Measurements from ENCODE around the gene KRTAP9-9. TPM values are rescaled to one million over a fixed set of nuclear protein-coding genes. Genes with fewer than 3 reads are reported as not detected.
"Not testable (repeated sequence)": the region's sequence is repeated elsewhere in the genome, so short reads cannot be mapped to it uniquely, and the experiment has no call there.

Gene KRTAP9-9
- total RNA-seq: not detected
- long read RNA-seq: 0 reads

DNA sequence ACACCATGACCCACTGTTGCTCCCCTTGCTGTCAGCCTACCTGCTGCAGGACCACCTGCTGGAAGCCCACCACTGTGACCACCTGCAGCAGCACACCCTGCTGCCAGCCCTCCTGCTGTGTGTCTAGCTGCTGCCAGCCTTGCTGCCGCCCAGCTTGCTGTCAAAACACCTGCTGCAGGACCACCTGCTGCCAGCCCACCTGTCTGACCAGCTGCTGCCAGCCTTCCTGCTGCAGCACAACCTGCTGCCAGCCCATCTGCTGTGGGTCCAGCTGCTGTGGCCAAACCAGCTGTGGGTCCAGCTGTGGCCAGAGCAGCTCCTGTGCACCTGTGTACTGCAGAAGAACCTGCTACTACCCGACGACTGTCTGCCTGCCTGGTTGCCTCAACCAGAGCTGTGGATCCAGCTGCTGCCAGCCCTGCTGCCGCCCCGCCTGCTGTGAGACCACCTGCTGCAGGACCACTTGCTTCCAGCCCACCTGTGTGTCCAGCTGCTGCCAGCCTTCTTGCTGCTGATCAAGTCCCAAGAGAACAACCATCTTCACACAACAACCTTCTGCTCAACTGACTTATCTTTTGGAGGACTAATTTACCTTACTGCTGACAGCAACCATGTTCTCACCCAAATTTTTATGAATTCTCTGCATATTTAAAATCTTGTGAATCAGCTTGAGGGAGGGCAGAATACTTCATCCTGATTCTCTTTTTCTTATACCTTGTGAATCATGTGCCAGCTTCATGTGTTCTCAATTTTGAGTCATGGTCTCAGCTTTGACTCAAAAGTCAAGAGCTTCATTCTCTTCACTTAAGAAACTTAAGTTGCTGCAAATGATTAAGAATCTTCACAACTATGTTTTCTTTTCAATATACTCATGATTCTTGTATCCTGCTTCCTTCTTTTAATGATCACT is at the start of gene KRTAP9-9:
TSS of gene KRTAP9-9 (plus strand) at position 4 of the 910 bp plus-strand sequence.
- not testable (repeated sequence) for DNase-seq (ENCODE audit: low spot score)

DNA sequence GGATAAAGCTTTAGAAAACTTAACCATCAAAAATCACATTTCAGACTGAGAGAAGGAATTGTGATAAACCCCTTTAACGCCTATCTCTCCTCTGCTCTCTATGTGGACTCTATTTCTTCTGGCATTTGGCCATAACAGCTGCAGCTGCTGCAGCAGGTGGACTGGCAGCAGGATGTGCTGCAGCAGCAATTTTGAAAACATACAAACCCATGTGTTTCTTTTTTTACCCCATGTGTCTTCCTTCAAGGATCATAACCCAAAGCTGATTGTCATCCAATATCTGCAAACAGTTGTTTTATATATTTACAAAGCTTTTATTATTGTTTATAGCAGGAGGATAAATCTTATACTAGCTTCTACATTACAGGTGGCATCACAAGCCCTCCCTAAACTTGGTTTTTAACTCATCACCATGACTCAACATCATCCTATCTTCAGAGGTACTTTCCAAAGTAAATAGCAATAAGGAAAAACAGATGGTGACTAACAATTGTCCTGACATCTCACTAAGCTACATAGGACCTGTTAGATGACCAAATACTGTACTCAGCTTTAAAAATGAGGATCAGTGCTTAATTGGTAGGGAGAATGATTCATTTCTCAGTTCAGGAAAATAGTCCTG is 43.2 kb upstream of the KRTAP9-9 start:
- DNase-seq (ENCODE audit: low spot score): no peak

DNA sequence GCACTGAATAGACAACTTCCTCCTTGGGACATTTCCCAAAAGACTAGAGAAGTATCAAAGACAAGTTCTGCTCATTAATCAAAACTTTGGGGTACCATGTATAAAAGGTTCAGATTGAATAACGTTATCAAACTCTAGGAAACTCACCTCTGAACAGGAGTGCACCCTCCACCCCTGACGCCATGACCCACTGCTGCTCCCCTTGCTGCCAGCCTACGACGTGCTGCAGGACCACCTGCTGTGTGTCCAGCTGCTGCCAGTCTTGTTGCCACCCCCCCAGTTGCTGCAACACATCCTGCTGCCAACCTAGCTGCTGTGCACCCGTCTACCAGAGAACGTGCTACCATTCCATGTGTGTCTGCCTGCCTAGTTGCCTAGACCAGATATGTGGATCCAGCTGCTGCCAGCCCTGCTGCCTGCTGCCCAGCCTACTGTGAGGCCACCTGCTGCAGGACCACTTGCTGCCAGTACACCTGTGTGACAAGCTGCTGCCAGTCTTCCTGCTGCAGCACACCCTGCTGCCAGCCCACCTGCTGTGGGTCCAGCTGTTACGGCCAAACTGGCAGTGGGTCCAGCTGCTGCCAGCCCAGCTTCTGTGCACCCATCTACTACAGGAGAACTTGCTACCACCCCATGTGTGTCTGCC is 42.5 kb upstream of the KRTAP9-9 start:
- DNase-seq (ENCODE audit: low spot score): no peak

DNA sequence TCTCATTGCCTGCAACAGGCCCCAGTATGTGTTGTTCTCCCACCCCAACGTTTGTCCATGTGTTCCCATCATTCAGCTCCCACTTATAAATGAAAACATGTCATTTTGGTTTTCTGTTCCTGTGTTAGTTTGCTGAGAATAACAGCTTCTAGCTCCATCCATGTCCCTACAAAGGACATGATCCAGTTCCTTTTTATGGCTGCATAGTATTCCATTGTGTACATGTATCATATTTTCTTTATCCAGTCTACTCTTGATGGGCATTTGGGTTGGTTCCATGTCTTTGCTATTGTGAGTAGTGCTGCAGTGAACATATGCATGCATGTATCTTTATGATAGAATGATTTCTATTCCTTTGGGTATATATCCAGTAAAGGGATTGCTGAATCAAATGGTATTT is 39.5 kb upstream of the KRTAP9-9 start:
- DNase-seq (ENCODE audit: low spot score): no peak

DNA sequence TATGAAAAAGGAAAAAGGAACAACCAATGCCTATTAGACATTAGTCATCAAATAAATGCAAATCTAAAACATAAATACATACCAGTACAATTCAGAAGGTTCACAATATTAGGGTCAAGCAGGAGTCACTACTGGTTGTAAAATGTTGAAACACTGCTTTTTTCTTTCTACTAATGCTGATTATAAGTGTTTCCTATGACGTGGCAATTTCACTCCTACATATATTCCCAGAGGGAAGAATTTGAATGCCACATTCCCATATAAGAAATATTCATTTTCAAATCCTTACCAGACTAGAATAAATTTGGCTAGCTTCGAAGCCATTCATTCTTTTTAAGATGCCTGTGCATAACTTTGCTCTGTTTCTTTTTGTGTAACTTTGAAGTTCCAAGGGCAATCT is 31.4 kb upstream of the KRTAP9-9 start:
- no peak for DNase-seq (ENCODE audit: low spot score)

DNA sequence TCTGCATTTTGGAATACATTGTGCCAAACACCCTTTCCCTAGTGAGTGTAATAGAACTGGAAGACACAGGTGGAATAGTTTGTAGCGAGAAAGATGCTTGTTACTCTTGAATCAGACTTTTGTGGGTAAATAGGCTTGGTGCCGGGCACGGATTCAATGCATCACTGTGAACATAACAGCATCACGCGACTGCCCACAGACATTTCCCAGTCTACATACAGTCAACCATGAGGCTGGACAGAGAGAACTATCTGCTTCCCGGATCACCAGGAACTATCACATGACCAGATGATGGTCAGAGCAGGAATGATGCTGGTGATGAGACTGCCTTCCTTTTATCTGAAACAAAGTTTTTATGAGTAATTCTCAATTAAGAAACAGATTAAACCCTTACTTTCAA is 29.1 kb upstream of the KRTAP9-9 start:
- DNase-seq (ENCODE audit: low spot score): no peak

DNA sequence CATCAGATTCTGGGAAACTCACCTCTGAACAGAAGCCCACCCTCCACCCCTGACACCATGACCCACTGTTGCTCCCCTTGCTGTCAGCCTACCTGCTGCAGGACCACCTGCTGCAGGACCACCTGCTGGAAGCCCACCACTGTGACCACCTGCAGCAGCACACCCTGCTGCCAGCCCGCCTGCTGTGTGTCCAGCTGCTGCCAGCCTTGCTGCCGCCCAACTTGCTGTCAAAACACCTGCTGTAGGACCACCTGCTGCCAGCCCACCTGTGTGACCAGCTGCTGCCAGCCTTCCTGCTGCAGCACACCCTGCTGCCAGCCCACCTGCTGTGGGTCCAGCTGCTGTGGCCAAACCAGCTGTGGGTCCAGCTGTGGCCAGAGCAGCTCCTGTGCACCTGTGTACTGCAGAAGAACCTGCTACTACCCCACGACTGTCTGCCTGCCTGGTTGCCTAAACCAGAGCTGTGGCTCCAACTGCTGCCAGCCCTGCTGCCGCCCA is 28.5 kb upstream of the KRTAP9-9 start, which contains the start of gene KRTAP9-2:
TSS of gene KRTAP9-2 (plus strand) at position 51 of the 498 bp plus-strand sequence. CDS start at position 58, 7 bp downstream.
- not testable (repeated sequence) for DNase-seq (ENCODE audit: low spot score)

DNA sequence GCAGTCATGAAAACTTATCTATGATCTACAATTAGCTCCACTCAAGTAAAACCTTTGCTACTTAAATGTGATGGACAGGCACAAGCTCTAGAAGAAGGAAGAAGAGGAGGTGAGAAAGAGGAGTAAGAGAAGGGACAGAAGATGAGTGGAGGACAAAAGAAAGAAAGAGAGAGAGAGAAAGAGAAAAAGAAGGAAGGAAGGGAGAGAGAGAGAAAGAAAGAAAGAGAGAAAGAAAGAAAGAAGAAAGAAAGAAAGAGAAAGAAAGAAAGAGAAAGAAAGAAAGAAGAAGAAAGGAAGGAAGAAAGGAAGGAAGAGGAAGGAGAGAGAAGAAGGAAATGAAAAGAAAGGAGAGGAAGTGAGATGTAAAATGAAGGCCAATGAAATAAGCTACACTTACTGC is 25.1 kb upstream of the KRTAP9-9 start:
- no peak for DNase-seq (ENCODE audit: low spot score)

DNA sequence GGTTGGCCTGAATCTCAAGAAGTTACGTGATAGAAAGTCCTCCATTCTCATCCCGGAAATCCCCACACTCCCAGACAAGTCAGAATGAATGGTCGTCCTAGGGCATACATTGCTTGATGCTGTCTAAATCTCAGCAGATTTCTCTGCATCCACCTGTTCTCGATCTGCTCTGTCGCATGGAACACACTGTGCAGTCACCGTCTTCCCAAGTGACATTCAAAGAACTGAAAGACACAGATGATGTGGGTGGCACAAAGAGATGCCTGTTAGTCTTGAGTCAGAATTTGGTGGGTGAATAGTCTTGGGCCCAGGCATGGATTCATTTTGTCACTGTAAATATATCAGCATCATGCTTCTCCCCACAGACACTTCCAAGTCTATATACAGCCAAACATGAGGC is 23.5 kb upstream of the KRTAP9-9 start:
- no peak for DNase-seq (ENCODE audit: low spot score)

DNA sequence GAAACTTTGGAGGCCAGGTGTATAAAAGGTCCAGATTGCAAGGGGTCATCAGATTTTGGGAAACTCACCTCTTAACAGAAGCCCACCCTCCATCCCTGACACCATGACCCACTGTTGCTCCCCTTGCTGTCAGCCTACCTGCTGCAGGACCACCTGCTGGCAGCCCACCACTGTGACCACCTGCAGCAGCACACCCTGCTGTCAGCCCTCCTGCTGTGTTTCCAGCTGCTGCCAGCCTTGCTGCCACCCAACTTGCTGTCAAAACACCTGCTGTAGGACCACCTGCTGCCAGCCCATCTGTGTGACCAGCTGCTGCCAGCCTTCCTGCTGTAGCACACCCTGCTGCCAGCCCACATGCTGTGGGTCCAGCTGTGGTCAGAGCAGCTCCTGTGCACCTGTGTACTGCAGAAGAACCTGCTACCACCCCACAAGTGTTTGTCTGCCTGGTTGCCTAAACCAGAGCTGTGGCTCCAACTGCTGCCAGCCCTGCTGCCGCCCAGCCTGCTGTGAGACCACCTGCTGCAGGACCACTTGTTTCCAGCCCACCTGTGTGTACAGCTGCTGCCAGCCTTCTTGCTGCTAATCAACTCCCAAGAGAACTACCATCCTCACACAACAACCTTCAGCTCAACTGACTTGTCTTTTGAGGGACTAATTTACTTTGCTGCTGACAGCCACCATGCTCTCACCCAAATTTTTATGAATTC is 22.6 kb upstream of the KRTAP9-9 start, which contains the start of gene KRTAP9-3:
TSS of gene KRTAP9-3 (plus strand) at position 51 of the 707 bp plus-strand sequence. CDS start at position 104, 53 bp downstream.
- not testable (repeated sequence) for DNase-seq (ENCODE audit: low spot score)

DNA sequence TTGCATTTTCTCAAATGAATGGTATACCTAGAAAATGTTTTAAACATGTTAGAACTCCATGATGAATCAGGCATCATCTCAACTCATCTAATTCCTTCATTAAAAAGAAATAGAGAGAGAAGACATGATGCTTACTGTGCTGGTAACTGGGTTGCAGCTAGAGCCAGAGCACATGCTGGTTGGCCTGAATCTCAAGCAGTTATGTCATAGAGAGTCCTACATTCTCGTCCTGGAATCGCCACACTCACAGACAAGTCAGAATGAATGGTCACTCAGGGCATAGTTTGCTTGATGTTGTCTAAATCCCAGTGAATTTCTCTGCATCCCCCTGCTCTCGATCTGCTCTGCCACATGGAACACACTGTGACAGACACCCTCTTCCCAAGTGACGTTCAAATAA is 18.1 kb upstream of the KRTAP9-9 start:
- DNase-seq (ENCODE audit: low spot score): not testable (repeated sequence)

DNA sequence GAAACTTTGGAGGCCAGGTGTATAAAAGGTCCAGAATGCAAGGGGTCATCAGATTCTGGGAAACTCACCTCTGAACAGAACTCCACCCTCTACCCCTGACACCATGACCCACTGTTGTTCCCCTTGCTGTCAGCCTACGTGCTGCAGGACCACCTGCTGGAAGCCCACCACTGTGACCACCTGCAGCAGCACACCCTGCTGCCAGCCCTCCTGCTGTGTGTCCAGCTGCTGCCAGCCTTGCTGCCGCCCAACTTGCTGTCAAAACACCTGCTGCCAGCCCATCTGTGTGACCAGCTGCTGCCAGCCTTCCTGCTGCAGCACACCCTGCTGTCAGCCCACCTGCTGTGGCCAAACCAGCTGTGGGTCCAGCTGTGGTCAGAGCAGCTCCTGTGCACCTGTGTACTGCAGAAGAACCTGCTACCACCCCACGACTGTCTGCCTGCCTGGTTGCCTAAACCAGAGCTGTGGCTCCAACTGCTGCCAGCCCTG is 17.2 kb upstream of the KRTAP9-9 start, which contains the start of gene KRTAP9-8:
TSS of gene KRTAP9-8 (plus strand) at position 51 of the 489 bp plus-strand sequence. CDS start at position 104, 53 bp downstream.
- DNase-seq (ENCODE audit: low spot score): not testable (repeated sequence)

DNA sequence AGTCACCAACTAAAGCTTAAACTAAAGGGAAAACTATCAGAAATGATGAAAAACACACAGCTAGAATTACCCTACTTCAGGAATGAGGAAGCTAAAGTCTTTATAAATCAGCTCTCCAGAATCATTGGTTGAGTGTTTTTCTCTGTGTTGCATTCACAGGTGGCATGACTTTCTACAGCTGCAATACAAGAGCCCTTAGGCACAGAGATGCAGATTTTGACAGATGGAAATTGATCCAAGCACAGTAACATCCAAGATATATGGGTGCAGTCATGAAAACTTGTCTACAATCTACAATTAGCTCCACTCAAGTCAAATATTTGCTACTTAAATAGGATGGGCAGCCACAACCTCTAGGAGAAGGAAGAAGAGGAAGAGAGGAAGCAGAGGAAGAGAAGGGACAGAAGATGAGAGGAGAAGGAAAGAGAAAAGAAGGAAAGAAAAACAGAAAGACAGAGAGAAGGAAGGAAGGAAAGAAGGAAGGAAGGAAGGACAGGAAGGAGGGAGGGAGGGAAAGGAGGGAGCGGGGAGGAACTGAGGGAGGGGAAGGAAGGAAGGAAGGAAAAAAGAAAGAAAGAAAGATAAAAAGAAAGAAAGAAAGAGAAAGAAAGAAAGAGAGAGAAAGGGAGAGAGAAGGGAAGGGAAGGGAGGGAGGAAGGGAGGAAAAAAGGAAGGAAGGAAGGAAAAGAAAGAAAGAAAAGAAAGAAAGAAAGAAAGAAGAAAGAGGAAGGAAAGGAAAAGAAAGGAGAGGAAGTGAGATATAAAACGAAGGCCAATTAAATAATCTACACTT is 8.0 kb upstream of the KRTAP9-9 start:
- DNase-seq (ENCODE audit: low spot score): not testable (repeated sequence)

DNA sequence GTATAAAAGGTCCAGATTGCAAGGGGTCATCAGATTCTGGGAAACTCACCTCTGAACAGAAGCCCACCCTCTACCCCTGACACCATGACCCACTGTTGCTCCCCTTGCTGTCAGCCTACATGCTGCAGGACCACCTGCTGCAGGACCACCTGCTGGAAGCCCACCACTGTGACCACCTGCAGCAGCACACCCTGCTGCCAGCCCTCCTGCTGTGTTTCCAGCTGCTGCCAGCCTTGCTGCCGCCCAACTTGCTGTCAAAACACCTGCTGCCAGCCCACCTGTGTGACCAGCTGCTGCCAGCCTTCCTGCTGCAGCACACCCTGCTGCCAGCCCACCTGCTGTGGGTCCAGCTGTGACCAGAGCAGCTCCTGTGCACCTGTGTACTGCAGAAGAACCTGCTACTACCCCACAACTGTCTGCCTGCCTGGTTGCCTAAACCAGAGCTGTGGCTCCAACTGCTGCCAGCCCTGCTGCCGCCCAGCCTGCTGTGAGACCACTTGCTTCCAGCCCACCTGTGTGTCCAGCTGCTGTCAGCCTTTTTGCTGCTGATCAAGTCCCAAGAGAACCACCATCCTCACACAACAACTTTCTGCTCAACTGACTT is 5.4 kb upstream of the KRTAP9-9 start, which contains the start of gene KRTAP9-4:
TSS of gene KRTAP9-4 (plus strand) at position 51 of the 604 bp plus-strand sequence. CDS start at position 85, 34 bp downstream.
- DNase-seq (ENCODE audit: low spot score): not testable (repeated sequence)

DNA sequence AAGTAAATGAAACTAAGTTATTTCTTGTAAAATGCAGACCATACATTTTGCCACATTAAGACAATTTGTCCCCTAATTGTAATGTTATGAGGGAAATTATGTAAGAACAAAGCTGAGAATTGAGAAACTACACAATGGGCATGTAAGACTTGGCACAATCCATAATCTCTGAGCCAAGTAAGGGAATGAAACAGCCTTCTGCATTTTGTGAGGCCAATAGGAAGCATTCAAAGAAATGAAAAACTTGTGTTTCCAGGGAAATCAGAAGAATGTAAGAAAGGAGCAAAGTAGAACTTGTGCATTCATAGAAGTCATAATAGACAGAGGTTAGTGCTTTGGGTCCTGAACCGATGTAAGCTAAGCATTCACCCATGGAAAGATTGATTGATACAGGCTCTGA is 3.9 kb upstream of the KRTAP9-9 start:
- DNase-seq (ENCODE audit: low spot score): no peak

DNA sequence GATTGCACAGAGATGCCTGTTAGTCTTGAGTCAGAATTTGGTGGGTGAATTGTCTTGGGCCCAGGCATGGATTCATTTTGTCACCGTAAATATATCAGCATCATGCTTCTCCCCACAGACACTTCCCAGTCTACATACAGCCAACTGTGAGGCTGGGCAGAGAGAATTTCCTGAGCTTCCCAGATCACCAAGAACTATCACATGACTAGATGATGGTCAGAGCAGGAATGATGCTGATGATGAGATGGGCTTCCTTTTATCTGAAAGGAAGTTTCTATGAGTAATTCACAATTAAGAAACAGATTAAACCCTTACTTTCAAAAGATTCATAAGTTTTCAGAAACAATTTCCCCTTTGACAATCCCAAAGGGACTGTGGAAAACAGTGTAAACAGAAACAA is 323 bp upstream of the KRTAP9-9 start:
- no peak for DNase-seq (ENCODE audit: low spot score)

DNA sequence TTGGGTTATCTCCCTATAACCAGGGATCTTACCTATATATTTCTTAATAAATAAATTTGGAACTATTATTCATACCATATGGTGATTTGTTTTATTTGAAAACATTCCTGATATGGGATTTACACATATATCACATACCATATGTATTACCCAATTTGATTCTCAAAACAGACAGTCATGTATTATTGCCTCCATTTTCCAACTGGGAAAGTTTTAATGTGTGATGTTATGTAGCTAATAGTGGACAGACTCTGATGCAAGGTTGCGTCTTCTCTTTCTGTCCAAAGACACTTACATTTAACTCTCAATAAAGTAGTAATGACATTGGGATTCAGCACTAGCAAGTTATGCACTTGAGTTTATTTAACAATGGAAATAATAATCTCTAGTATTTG is 1.1 kb downstream of the KRTAP9-9 start:
- DNase-seq (ENCODE audit: low spot score): no peak

DNA sequence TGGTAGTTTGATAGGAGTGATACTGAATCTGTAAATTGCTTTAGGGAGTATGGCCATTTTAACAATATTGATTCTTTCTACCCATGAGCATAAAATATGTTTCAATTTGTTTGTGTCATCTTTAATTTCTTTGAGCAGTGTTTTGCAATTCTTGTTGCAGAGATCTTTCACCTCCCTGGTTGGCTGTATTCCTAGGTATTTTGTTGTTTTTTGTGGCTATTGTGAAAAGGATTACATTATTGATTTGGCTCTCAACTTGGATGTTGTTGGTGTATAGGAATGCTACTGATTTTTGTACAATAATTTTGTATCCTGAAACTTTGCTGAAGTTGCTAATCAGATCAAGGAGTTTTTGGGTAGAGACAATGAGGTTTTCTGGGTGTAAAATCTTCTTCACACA is 3.2 kb downstream of the KRTAP9-9 start:
- no peak for DNase-seq (ENCODE audit: low spot score)

DNA sequence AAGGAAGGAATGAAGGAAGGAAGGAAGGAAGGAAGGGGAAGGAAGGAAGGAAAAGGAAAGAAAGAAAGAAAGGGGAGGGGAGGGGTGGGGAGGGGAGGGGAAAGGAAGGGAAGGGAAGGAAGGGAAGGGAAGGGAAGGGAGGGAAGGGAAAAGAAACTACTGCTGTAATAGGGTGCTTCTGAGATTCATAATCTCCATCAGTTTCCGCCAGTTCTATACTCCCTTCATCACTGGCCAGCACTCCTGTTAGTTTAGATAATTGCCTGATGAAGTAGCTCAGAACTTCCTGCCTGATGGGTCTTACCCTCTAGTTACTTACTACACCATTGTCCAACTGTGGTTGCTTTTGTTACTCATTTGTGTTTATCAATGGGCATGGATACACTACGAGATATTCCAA is 8.0 kb downstream of the KRTAP9-9 start:
- no peak for DNase-seq (ENCODE audit: low spot score)
